H1 (cell line): ENCODE results near the gene KCP. TPM values are rescaled to one million over a fixed set of nuclear protein-coding genes. Genes with fewer than 3 reads are reported as not detected.

Experiments used
- ASH2L ChIP-seq: fragments of 200-600, 300-600 bp; sonication (generic); IDR thresholded peaks from one replicate; pipeline ENCODE4 v1.7.1; 2017; ENCODE audit warnings: low read length
- CHD1 ChIP-seq: IDR thresholded peaks from 2 replicates; pipeline ENCODE4 v1.6.1; 2012; ENCODE audit warnings: low read depth, low read length, improper control_type of control experiment
- CHD2 ChIP-seq: IDR thresholded peaks from 2 replicates; pipeline ENCODE4 v1.6.1; 2012; ENCODE audit warnings: low read length, improper control_type of control experiment
- EGR1 ChIP-seq: IDR thresholded peaks from 2 replicates; pipeline ENCODE4 v1.6.1; 2011; ENCODE audit warnings: low read depth, low read length, borderline replicate concordance
- EP300 ChIP-seq, 2 experiments: IDR thresholded peaks; 1 replicate in 1 of 2; 2 replicates in 1 of 2; pipeline ENCODE4 v1.6.1; 2011 to 2012; ENCODE audit warnings: low read depth in 2 of 2, low read length in 2 of 2, mild to moderate bottlenecking in 2 of 2, borderline replicate concordance in 1 of 2, inconsistent platforms in 1 of 2, moderate library complexity in 1 of 2
- EZH2 ChIP-seq: fragments of 200-600 bp; sonication (generic); IDR thresholded peaks from 2 replicates; pipeline ENCODE4 v1.7.1; 2012; ENCODE audit warnings: low read depth, mild to moderate bottlenecking, moderate library complexity, low read length, inconsistent platforms; ENCODE audit not compliant: severe bottlenecking
- FOSL1 ChIP-seq: IDR thresholded peaks from 2 replicates; pipeline ENCODE4 v1.6.1; 2011; ENCODE audit warnings: mild to moderate bottlenecking, low read depth, low read length, moderate library complexity; ENCODE audit not compliant: insufficient read depth
- GABPA ChIP-seq: IDR thresholded peaks from 2 replicates; pipeline ENCODE4 v1.6.1; 2011; ENCODE audit warnings: mild to moderate bottlenecking, low read length, moderate library complexity, borderline replicate concordance; ENCODE audit not compliant: insufficient read depth
- HDAC2 ChIP-seq, 2 experiments: fragments of 300-600 bp in 1 of 2; sonication (generic) in 1 of 2; IDR thresholded peaks; 2 replicates each; pipeline ENCODE4 v1.6.1; 2011 to 2012; ENCODE audit warnings: low read depth in 2 of 2, low read length in 2 of 2, mild to moderate bottlenecking in 2 of 2, moderate library complexity in 2 of 2, borderline replicate concordance in 1 of 2, inconsistent platforms in 1 of 2
- KDM4A ChIP-seq: IDR thresholded peaks from one replicate; pipeline ENCODE4 v1.7.1; 2012; ENCODE audit warnings: low read depth, mild to moderate bottlenecking, moderate library complexity, low read length, inconsistent platforms; ENCODE audit not compliant: severe bottlenecking
- KDM5A ChIP-seq: fragments of 200-600 bp; IDR thresholded peaks from 2 replicates; pipeline ENCODE4 v1.7.1; 2012; ENCODE audit warnings: mild to moderate bottlenecking, low read length, inconsistent platforms, mixed read lengths
- MAFK ChIP-seq: IDR thresholded peaks from 2 replicates; pipeline ENCODE4 v1.6.1; 2012; ENCODE audit warnings: low read depth, mild to moderate bottlenecking, improper control_type of control experiment, low read length
- NRF1 ChIP-seq: IDR thresholded peaks from 2 replicates; pipeline ENCODE4 v1.6.1; 2011; ENCODE audit warnings: mild to moderate bottlenecking, low read depth, low read length, improper control_type of control experiment
- RAD21 ChIP-seq, 2 experiments: IDR thresholded peaks in 1 of 2; conservative IDR thresholded peaks in 1 of 2; 2 replicates each; pipeline ENCODE4 v1.6.1; 2011; ENCODE audit warnings: low read depth in 2 of 2, low read length in 2 of 2, improper control_type of control experiment in 1 of 2, inconsistent platforms in 1 of 2, mild to moderate bottlenecking in 1 of 2, moderate library complexity in 1 of 2
- RNF2 ChIP-seq: fragments of 200-900, 300-1000 bp; sonication (generic); IDR thresholded peaks from 2 replicates; pipeline ENCODE4 v1.7.1; 2016; ENCODE audit warnings: borderline replicate concordance, low read depth, mild to moderate bottlenecking, antibody characterized with exemption, low read length; ENCODE audit not compliant: poor library complexity, severe bottlenecking; ENCODE audit errors: missing control alignments
- SAP30 ChIP-seq: fragments of 300-600 bp; sonication (generic); IDR thresholded peaks from 2 replicates; pipeline ENCODE4 v1.7.1; 2012; ENCODE audit warnings: low read length, moderate library complexity, mild to moderate bottlenecking, inconsistent platforms; ENCODE audit not compliant: insufficient read depth, insufficient replicate concordance
- SP2 ChIP-seq: IDR thresholded peaks from 2 replicates; pipeline ENCODE4 v1.6.1; 2012; ENCODE audit warnings: mild to moderate bottlenecking, low read length, inconsistent platforms
- SP4 ChIP-seq: IDR thresholded peaks from 2 replicates; pipeline ENCODE4 v1.6.1; 2012; ENCODE audit warnings: low read length, inconsistent platforms
- SUZ12 ChIP-seq: fragments of 200-600 bp; sonication (generic); IDR thresholded peaks from 2 replicates; pipeline ENCODE4 v1.6.1; 2012; ENCODE audit warnings: mild to moderate bottlenecking, inconsistent platforms, low read length, moderate library complexity, mixed read lengths
- TAF1 ChIP-seq: IDR thresholded peaks from 2 replicates; pipeline ENCODE4 v1.6.1; 2011; ENCODE audit warnings: mild to moderate bottlenecking, low read depth, low read length
- polyA plus RNA-seq, 7 experiments: library from polyadenylated mRNA; depleted of rRNA in 3 of 7; stranded (reverse) in 5 of 7; unstranded in 2 of 7; fragments of >200 nt in 5 of 7; fragments of 200-250 nt in 2 of 7; gene quantifications; 1 replicate in 5 of 7; 2 replicates in 1 of 7; 4 replicates in 1 of 7; pipeline versions ENCODE4 v1.2.1 to v1.2.3, GENCODE V29; 2011 to 2013; ENCODE audit warnings: missing spikeins in 2 of 7, mixed read lengths in 2 of 7
- total RNA-seq: library from RNA; stranded (reverse); fragmentation: NEBNext Ultra II Directional; extraction: Animal tissue kit (Norgen Biotek cat#: 25700); gene quantifications from 2 replicates; pipeline ENCODE4 v1.2.1, GENCODE V29; 2021
- TF ChIP-seq, protein P1 (sequence below): IDR thresholded peaks from 2 replicates; pipeline ENCODE4 v1.6.1; 2012; ENCODE audit warnings: inconsistent platforms

KCP gene
- total and polyA plus RNA-seq, 2 of the 8 experiments (the other 6 are each of a cell fraction or from before 2014, with no cell fraction given): 1.3 to 2.0 TPM

DNA sequence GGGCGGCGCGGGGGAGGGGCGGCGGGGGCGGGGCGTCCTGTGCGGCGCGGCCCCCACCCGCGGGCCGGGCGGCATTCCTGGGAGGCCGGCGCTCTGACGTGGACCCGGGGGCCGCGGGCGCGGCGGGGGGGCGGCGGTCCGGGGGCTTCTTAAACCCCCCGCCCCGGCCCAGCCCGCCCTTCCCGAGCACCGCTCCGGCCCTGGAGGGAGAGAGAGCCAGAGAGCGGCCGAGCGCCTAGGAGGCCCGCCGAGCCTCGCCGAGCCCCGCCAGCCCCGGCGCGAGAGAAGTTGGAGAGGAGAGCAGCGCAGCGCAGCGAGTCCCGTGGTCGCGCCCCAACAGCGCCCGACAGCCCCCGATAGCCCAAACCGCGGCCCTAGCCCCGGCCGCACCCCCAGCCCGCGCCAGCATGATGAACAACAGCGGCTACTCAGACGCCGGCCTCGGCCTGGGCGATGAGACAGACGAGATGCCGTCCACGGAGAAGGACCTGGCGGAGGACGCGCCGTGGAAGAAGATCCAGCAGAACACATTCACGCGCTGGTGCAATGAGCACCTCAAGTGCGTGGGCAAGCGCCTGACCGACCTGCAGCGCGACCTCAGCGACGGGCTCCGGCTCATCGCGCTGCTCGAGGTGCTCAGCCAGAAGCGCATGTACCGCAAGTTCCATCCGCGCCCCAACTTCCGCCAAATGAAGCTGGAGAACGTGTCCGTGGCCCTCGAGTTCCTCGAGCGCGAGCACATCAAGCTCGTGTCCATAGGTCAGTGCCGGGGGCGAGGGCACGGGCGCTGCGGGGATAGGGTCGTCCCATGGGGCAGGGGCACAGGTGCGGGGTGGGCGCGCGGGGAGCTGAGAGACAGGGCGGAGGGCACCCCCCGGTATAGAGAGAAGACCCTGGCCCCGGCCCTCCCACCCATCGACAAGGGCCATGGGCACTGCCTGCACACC is 80.0 kb downstream of the KCP start, which contains the start of gene FLNC (continued):
- TF ChIP-seq, protein P1, sequence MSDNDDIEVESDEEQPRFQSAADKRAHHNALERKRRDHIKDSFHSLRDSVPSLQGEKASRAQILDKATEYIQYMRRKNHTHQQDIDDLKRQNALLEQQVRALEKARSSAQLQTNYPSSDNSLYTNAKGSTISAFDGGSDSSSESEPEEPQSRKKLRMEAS: peak; percentile 82
- TF ChIP-seq KDM5A: no peak
- TF ChIP-seq RAD21 (IDR thresholded peaks at IDR 0.05 in 1 of 2, conservative IDR thresholded peaks at IDR 0.05 in 1 of 2; ENCODE audit: low read depth in 2 of 2, low read length in 2 of 2): no peak
- no peak; a peak in 1 of 4 replicates for TF ChIP-seq HDAC2 (IDR thresholded peaks at IDR 0.05; ENCODE audit: borderline replicate concordance in 1 of 2, low read depth in 2 of 2, low read length in 2 of 2)
- no peak for TF ChIP-seq EP300 (IDR thresholded peaks at IDR 0.05; ENCODE audit: borderline replicate concordance in 1 of 2, low read depth in 2 of 2, low read length in 2 of 2)
- no peak for TF ChIP-seq GABPA
- TF ChIP-seq CHD2: no peak
- TF ChIP-seq SP4: no peak
- no peak for TF ChIP-seq CHD1
- TF ChIP-seq RNF2: no peak
- TF ChIP-seq MAFK: no peak
- peak; percentile 94 for TF ChIP-seq SUZ12
- TF ChIP-seq ASH2L: peak; percentile 15
- TF ChIP-seq SAP30: no peak
- no peak for TF ChIP-seq NRF1
- no peak for TF ChIP-seq SP2
- TF ChIP-seq KDM4A: peak; percentile 44
- no peak for TF ChIP-seq EGR1
- no peak for TF ChIP-seq FOSL1
- no peak for TF ChIP-seq TAF1
- TF ChIP-seq EZH2: peak; percentile 91
- TF ChIP-seq, all 59 proteins: peak for 7
